Naive B cell (primary cell): ENCODE results near the gene MRPS26. TPM values are rescaled to one million over a fixed set of nuclear protein-coding genes. Genes with fewer than 3 reads are reported as not detected.

ENCODE experiments used
- ATAC-seq, 2 donors: fragments of 150-1000 bp; cut with Tn5 transposase; 2 replicates each; pipeline ENCODE4 v1.10.0; 2021; ENCODE audit warnings: low read depth in 2 of 2, mild to moderate bottlenecking in 2 of 2, moderate library complexity in 2 of 2
- DNase-seq: peaks from one replicate; pipeline ENCODE4 v3.0.0; 2022
- H3K27ac Mint-ChIP-seq, 6 donors: one replicate each; pipeline ENCODE4 v1.8.0; 2020 to 2022; ENCODE audit warnings: mild to moderate bottlenecking in 6 of 6, mixed read lengths in 6 of 6, moderate library complexity in 5 of 6, inconsistent platforms in 2 of 6
- H3K27me3 Mint-ChIP-seq, 3 donors: one replicate each; pipeline ENCODE4 v1.8.0; 2021 to 2022; ENCODE audit warnings: mixed read lengths in 3 of 3, mild to moderate bottlenecking in 1 of 3
- H3K36me3 Mint-ChIP-seq, 2 donors: one replicate each; pipeline ENCODE4 v1.8.0; 2020 to 2022; ENCODE audit warnings: mixed read lengths in 2 of 2, inconsistent platforms in 1 of 2, mild to moderate bottlenecking in 1 of 2
- H3K4me1 Mint-ChIP-seq, 3 donors: one replicate each; pipeline ENCODE4 v1.8.0; 2020 to 2022; ENCODE audit warnings: mixed read lengths in 3 of 3, inconsistent platforms in 1 of 3, mild to moderate bottlenecking in 1 of 3, moderate library complexity in 1 of 3
- H3K4me3 Mint-ChIP-seq, 8 donors: one replicate each; pipeline ENCODE4 v1.8.0; 2020 to 2022; ENCODE audit warnings: mild to moderate bottlenecking in 8 of 8, mixed read lengths in 8 of 8, moderate library complexity in 8 of 8, inconsistent platforms in 2 of 8
- H3K9me3 Mint-ChIP-seq, 7 donors: one replicate each; pipeline ENCODE4 v1.8.0; 2020 to 2022; ENCODE audit warnings: mixed read lengths in 7 of 7, mild to moderate bottlenecking in 5 of 7, inconsistent platforms in 2 of 7, moderate library complexity in 1 of 7
- polyA plus RNA-seq, 6 donors: library from polyadenylated mRNA; unstranded; fragments of 300-500 nt; fragmentation: Illumina TruSeq; gene quantifications; one replicate each; pipeline ENCODE4 v1.2.3, GENCODE V29; 2021; ENCODE audit warnings: low read depth in 6 of 6

MRPS26 gene
- polyA plus RNA-seq, 6 donors from 2014 or later, result 64.0 to 94.6 (median 79.8) TPM

- Mint-ChIP-seq H3K4me3 (peak overlapping the region in 2 of 8 donors; percentile 6 to 12), H3K36me3 (no peaks in the 10 kb centered on the region), H3K27me3 (peaks cover 38 to 71% (median 70%) of the 10 kb centered on the region in 3 donors), H3K4me1 (peaks cover 15 to 27% (median 15%) of the 10 kb centered on the region in 3 donors), H3K9me3 (peaks cover 0 to 2% (median 0%) of the 10 kb centered on the region in 7 donors), H3K27ac (peak overlapping the region in 1 of 6 donors; percentile 11)
- ATAC-seq (no peak), DNase-seq (no peak)
These were observed 39.1 kb downstream of the MRPS26 start for GRCh38 chr20:3084986-3085360.

- H3K27ac Mint-ChIP-seq, result no peak overlapping the region
- ATAC-seq, result no peak
- no peak overlapping the region for H3K4me3 Mint-ChIP-seq
- H3K36me3 Mint-ChIP-seq, result no peaks in the 10 kb centered on the region
- H3K4me1 Mint-ChIP-seq, result peaks cover 15 to 32% (median 19%) of the 10 kb centered on the region in 3 donors
- DNase-seq, result no peak
- peaks cover 41 to 71% (median 69%) of the 10 kb centered on the region in 3 donors for H3K27me3 Mint-ChIP-seq
- peaks cover 0 to 2% (median 0%) of the 10 kb centered on the region in 7 donors for H3K9me3 Mint-ChIP-seq
These were observed 39.8 kb downstream of the MRPS26 start for GRCh38 chr20:3085571-3086072.

- peaks cover 14 to 31% (median 26%) of the 10 kb centered on the region in 3 donors for H3K4me1 Mint-ChIP-seq
- peak overlapping the region in 1 of 8 donors; percentile 35 for H3K4me3 Mint-ChIP-seq
- H3K27me3 Mint-ChIP-seq, result peaks cover 27 to 61% (median 49%) of the 10 kb centered on the region in 3 donors
- no peak overlapping the region for H3K27ac Mint-ChIP-seq
- no peak for ATAC-seq
- no peaks in the 10 kb centered on the region for H3K36me3 Mint-ChIP-seq
- DNase-seq, result no peak
- peaks cover 0 to 2% (median 0%) of the 10 kb centered on the region in 7 donors for H3K9me3 Mint-ChIP-seq
These were observed 42.2 kb downstream of the MRPS26 start for GRCh38 chr20:3088031-3088430.

- no peak for DNase-seq
- no peak for ATAC-seq
- Mint-ChIP-seq H3K36me3 (no peaks in the 10 kb centered on the region), H3K27me3 (peaks cover 14 to 36% (median 25%) of the 10 kb centered on the region in 3 donors), H3K4me3 (peak overlapping the region in 3 of 8 donors; percentile 52 to 89 (median 59)), H3K9me3 (peaks cover 0 to 2% (median 0%) of the 10 kb centered on the region in 7 donors), H3K4me1 (peaks cover 7 to 28% (median 24%) of the 10 kb centered on the region in 3 donors), H3K27ac (peak overlapping the region in 1 of 6 donors; percentile 16)
These were observed 44.7 kb downstream of the MRPS26 start for GRCh38 chr20:3090565-3090964.

- DNase-seq, result peak; percentile 65
- Mint-ChIP-seq H3K36me3 (no peaks in the 10 kb centered on the region), H3K27ac (peak overlapping the region; percentile 87 to 99 (median 98)), H3K27me3 (peaks cover 14 to 35% (median 20%) of the 10 kb centered on the region in 3 donors), H3K4me1 (peaks cover 7 to 28% (median 24%) of the 10 kb centered on the region in 3 donors), H3K4me3 (peak overlapping the region; percentile 77 to 97 (median 93)), H3K9me3 (peaks cover 0 to 2% (median 0%) of the 10 kb centered on the region in 7 donors)
- ATAC-seq, result peak; percentile 40 to 42
These were observed 46.9 kb downstream of the MRPS26 start for GRCh38 chr20:3092611-3093379.

GRCh38 chr20:3093861-3094361 is 48.1 kb downstream of the MRPS26 start:
- H3K9me3 Mint-ChIP-seq, result no peaks in the 10 kb centered on the region
- DNase-seq (peak; percentile 62), ATAC-seq (peak; percentile 53 to 61)
- peak overlapping the region; percentile 86 to 99 (median 98) for H3K27ac Mint-ChIP-seq
- H3K4me3 Mint-ChIP-seq, result peak overlapping the region; percentile 56 to 92 (median 86)
- no peaks in the 10 kb centered on the region for H3K36me3 Mint-ChIP-seq
- H3K4me1 Mint-ChIP-seq, result peaks cover 7 to 28% (median 24%) of the 10 kb centered on the region in 3 donors
- peaks cover 10 to 24% (median 12%) of the 10 kb centered on the region in 3 donors for H3K27me3 Mint-ChIP-seq

- DNase-seq (no peak), ATAC-seq (no peak)
- H3K4me3 Mint-ChIP-seq, result peak overlapping the region in 3 of 8 donors; percentile 21 to 75 (median 36)
- peak overlapping the region; percentile 21 to 98 (median 90) for H3K27ac Mint-ChIP-seq
- H3K9me3 Mint-ChIP-seq, result no peaks in the 10 kb centered on the region
- H3K4me1 Mint-ChIP-seq, result peaks cover 7 to 28% (median 24%) of the 10 kb centered on the region in 3 donors
- peaks cover 5 to 15% (median 8%) of the 10 kb centered on the region in 3 donors for H3K27me3 Mint-ChIP-seq
- no peaks in the 10 kb centered on the region for H3K36me3 Mint-ChIP-seq
These were observed 49.2 kb downstream of the MRPS26 start for GRCh38 chr20:3094848-3095629.

Other genes with a start within 250 kb of the MRPS26 start
- not detected for gene CPXM1, start 245.4 kb upstream of the MRPS26 start, polyA plus RNA-seq
- not detected for gene C20orf141, start 231.1 kb upstream of the MRPS26 start, polyA plus RNA-seq
- not detected for gene TMEM239, start 229.7 kb upstream of the MRPS26 start, polyA plus RNA-seq
- 10 to 100 TPM; 16.6 to 38.4 (median 22.5) TPM for gene PCED1A, start 205.4 kb upstream of the MRPS26 start, polyA plus RNA-seq
- 10 to 100 TPM; 23.2 to 36.6 (median 29.1) TPM for gene VPS16, start 205.3 kb upstream of the MRPS26 start, polyA plus RNA-seq
- 10 to 100 TPM; 22.9 to 50.9 (median 31.6) TPM for gene PTPRA, start 172.6 kb upstream of the MRPS26 start, polyA plus RNA-seq
- not detected for gene GNRH2, start 2.4 kb upstream of the MRPS26 start, polyA plus RNA-seq
- gene OXT, start 25.6 kb downstream of the MRPS26 start, polyA plus RNA-seq, result 1 to 10 TPM in 3 of 6 donors, under 1 TPM in 1, not detected in 2; 0.79 to 1.5 (median 1.2) TPM
- not detected for gene AVP, start 38.7 kb downstream of the MRPS26 start, polyA plus RNA-seq
- 10 to 100 TPM; 10.8 to 22.6 (median 16.8) TPM for gene FASTKD5, start 113.8 kb downstream of the MRPS26 start, polyA plus RNA-seq
- 1 to 10 TPM; 4.0 to 7.6 (median 4.9) TPM for gene UBOX5, start 113.8 kb downstream of the MRPS26 start, polyA plus RNA-seq
- gene LZTS3, start 127.5 kb downstream of the MRPS26 start, polyA plus RNA-seq, result 1 to 10 TPM in 2 of 6 donors, under 1 TPM in 4; 0.19 to 1.4 (median 0.56) TPM
- gene DDRGK1, start 158.6 kb downstream of the MRPS26 start, polyA plus RNA-seq, result 10 to 100 TPM; 33.3 to 51.0 (median 38.3) TPM
- 10 to 100 TPM; 49.1 to 89.5 (median 75.0) TPM for gene ITPA, start 163.4 kb downstream of the MRPS26 start, polyA plus RNA-seq
- under 1 TPM in 1 of 6 donors, not detected in 5; 0.17 TPM for gene SLC4A11, start 193.1 kb downstream of the MRPS26 start, polyA plus RNA-seq